GM21423 (cell line): ENCODE results near the gene RTN4RL2.

ENCODE experiments used
- ATAC-seq: cut with Tn5 transposase; IDR thresholded peaks from one replicate; pipeline ENCODE4 v1.9.1; 2021; ENCODE audit warnings: mild to moderate bottlenecking, moderate library complexity; ENCODE audit not compliant: unreplicated experiment

RTN4RL2 gene

DNA sequence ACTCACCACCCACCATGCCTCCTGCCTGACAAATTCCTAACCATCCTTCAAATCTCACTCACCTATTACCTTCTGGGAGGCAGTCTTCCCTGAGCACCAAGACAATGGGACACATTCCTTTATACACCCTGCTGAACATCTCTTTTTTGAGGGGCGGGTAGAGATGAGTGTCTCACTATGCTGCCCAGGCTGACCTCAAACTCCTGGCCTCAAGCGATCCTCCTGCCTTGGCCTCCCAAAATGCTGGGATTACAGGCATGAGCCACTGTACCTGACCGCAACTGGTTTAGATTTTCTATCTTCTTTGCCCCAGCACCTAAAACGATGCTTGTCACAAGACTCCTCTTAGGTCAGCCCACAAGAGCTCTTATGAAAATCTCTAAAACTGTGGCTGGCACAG lies 63.1 kb downstream of the RTN4RL2 start:
- no peak for ATAC-seq
